Measurements from ENCODE around the gene RELN.

Gene RELN

DNA sequence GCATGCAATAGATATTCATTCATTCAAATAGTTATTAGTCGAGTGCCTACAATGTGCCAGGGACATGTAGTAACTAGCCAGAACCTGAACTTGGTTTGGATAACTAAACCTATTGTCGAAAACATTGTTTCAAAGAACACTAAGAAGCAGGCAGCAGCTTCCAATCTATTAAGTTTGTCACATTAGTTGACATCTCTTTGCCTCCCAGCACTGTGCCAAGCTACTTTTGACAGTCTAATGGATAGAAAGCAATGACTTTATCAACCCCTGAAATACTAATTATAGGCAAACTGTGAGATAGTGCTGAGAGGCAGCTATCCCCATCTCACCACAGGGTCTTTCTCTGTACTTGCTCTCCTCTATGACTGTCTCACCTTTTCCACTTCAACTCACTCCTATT, 22.4 kb upstream of the RELN start:
- Histone ChIP-seq H3K4me1 (ENCODE audit: insufficient read depth, low read length, poor library complexity, severe bottlenecking) (no peaks in the 10 kb centered on the region), H3K36me3 (ENCODE audit: insufficient read depth, low read length) (no peaks in the 10 kb centered on the region), H3K4me3 (ENCODE audit: low read length, poor library complexity, severe bottlenecking) (no peak overlapping the region), H4K20me1 (ENCODE audit: insufficient read depth, low read length, poor library complexity, severe bottlenecking) (no peaks in the 10 kb centered on the region), H3K4me2 (ENCODE audit: low read depth, low read length, poor library complexity, severe bottlenecking) (no peak overlapping the region), H3K27me3 (ENCODE audit: insufficient read depth, low read length, poor library complexity, severe bottlenecking) (no peaks in the 10 kb centered on the region), H3K9me2 (replicated peaks; ENCODE audit: low read depth, low read length) (no peaks in the 10 kb centered on the region), H3F3A (ENCODE audit: low read depth) (no peaks in the 10 kb centered on the region), H3K9me3 (ENCODE audit: insufficient read depth, low read depth, low read length) (no peaks in the 10 kb centered on the region), H2AFZ (ENCODE audit: low read length) (no peak overlapping the region), H3K9ac (ENCODE audit: low read depth, low read length, poor library complexity, severe bottlenecking) (no peak overlapping the region), H3K79me2 (ENCODE audit: insufficient read depth, low read length) (no peaks in the 10 kb centered on the region)
- no peak for TF ChIP-seq EZH2phosphoT487 (IDR thresholded peaks at IDR 0.05; ENCODE audit: borderline replicate concordance)
- no peak for TF ChIP-seq CTCF (conservative IDR thresholded peaks at IDR 0.05; ENCODE audit: low read length)

DNA sequence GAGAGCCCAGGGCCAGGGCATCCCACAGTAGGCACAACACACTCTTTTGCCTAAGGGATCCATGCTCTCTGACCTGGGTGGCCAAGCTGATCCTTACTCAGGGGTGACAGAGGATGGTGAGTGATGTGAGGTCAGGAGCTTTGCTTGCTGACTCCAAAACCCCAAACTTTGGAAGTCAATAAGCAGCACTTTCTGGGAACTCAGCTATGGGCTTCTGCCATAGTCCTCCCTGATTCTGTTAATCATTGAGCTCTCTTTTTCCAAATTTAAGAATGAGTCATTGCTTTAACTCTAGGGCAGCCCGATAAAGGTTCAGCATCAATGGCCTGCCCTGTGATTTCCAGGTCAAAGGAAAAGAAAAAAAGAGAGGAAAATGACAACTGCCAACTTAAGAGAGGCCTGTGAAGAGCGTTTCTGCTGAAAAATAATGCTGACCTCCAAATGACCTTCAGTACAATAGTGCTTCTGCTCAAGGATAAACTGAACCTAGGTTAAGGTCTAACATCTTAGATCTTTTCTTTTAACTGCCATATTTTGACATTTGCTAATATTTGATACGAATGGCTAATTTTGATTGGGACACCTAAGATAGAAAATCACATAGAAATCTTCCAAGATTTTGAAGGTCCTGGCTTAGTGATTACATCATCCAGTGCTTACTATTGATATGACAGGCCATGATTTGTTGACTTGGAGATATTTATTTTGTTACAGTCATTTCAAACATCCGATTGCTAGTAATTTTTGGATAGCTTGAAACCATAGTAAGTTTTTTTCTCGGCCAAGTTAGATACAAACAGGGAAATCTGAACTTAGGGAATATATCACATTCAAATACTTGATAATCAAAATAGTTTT, 20.8 kb upstream of the RELN start:
- Histone ChIP-seq H4K20me1 (ENCODE audit: insufficient read depth, low read length, poor library complexity, severe bottlenecking) (no peaks in the 10 kb centered on the region), H3K9me2 (replicated peaks; ENCODE audit: low read depth, low read length) (no peaks in the 10 kb centered on the region), H3F3A (ENCODE audit: low read depth) (no peaks in the 10 kb centered on the region), H3K36me3 (ENCODE audit: insufficient read depth, low read length) (no peaks in the 10 kb centered on the region), H3K4me1 (ENCODE audit: insufficient read depth, low read length, poor library complexity, severe bottlenecking) (no peaks in the 10 kb centered on the region), H2AFZ (ENCODE audit: low read length) (no peak overlapping the region), H3K9ac (ENCODE audit: low read depth, low read length, poor library complexity, severe bottlenecking) (no peak overlapping the region), H3K4me2 (ENCODE audit: low read depth, low read length, poor library complexity, severe bottlenecking) (no peak overlapping the region), H3K27me3 (ENCODE audit: insufficient read depth, low read length, poor library complexity, severe bottlenecking) (no peaks in the 10 kb centered on the region), H3K4me3 (ENCODE audit: low read length, poor library complexity, severe bottlenecking) (no peak overlapping the region), H3K79me2 (ENCODE audit: insufficient read depth, low read length) (no peaks in the 10 kb centered on the region), H3K9me3 (ENCODE audit: insufficient read depth, low read depth, low read length) (no peaks in the 10 kb centered on the region)
- TF ChIP-seq CTCF (conservative IDR thresholded peaks at IDR 0.05; ENCODE audit: low read length) (no peak), EZH2phosphoT487 (IDR thresholded peaks at IDR 0.05; ENCODE audit: borderline replicate concordance) (no peak)

GRCh38 chr7:104008107-104008506, 18.6 kb upstream of the RELN start:
- Histone ChIP-seq H3K79me2 (ENCODE audit: insufficient read depth, low read length) (no peaks in the 10 kb centered on the region), H3K9ac (ENCODE audit: low read depth, low read length, poor library complexity, severe bottlenecking) (no peak overlapping the region), H4K20me1 (ENCODE audit: insufficient read depth, low read length, poor library complexity, severe bottlenecking) (no peaks in the 10 kb centered on the region), H3K36me3 (ENCODE audit: insufficient read depth, low read length) (no peaks in the 10 kb centered on the region), H2AFZ (ENCODE audit: low read length) (no peak overlapping the region), H3K4me2 (ENCODE audit: low read depth, low read length, poor library complexity, severe bottlenecking) (no peak overlapping the region), H3K9me2 (replicated peaks; ENCODE audit: low read depth, low read length) (no peaks in the 10 kb centered on the region), H3K27me3 (ENCODE audit: insufficient read depth, low read length, poor library complexity, severe bottlenecking) (no peaks in the 10 kb centered on the region), H3K4me3 (ENCODE audit: low read length, poor library complexity, severe bottlenecking) (no peak overlapping the region), H3K4me1 (ENCODE audit: insufficient read depth, low read length, poor library complexity, severe bottlenecking) (no peaks in the 10 kb centered on the region), H3F3A (ENCODE audit: low read depth) (no peaks in the 10 kb centered on the region), H3K9me3 (ENCODE audit: insufficient read depth, low read depth, low read length) (no peaks in the 10 kb centered on the region)
- no peak for TF ChIP-seq CTCF (conservative IDR thresholded peaks at IDR 0.05; ENCODE audit: low read length)
- no peak for TF ChIP-seq EZH2phosphoT487 (IDR thresholded peaks at IDR 0.05; ENCODE audit: borderline replicate concordance)
